ENCODE results near the gene GLYR1. TPM values are rescaled to one million over a fixed set of nuclear protein-coding genes. Genes with fewer than 3 reads are reported as not detected.

GLYR1 gene
- total and polyA plus RNA-seq, 2 of the 4 experiments (the other 2 are of a cell fraction), result 26.0 to 54.2 TPM

DNA sequence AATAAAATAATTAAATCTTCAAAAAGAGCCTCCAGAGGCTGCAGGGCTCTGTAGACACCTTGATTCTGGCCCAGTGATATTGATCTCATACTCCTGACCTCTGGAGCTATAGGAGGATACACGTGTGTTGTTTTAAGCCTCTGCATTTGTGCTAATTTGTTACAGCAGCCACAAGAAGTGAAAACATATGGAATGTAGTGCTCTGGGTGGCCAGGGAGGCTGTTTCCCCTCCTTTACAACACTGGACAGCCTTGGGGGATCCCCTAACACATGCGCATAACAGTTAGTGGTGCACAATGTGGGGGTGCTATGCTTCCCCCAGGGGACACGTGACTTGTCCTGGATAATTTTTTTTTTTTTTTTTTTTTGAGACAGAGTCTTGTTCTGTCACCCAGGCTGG is 75.4 kb downstream of the GLYR1 start:
- H3K9ac ChIP-seq (ENCODE audit: low read depth, low read length), result no peak overlapping the region
- no peak overlapping the region for H4K5ac ChIP-seq (ENCODE audit: low read depth, low read length)
- in situ Hi-C loops (cut with MboI; ENCODE audit: low sequenced_read_pairs), result no loop called here
- no peak overlapping the region for H2BK120ac ChIP-seq (ENCODE audit: low read depth, low read length)
- no peak overlapping the region for H3K56ac ChIP-seq (ENCODE audit: extremely low read depth, insufficient read depth, low read length)
- H3K23ac ChIP-seq (ENCODE audit: low read depth, low read length), result no peak overlapping the region
- POLR2A ChIA-PET (ENCODE audit: unreplicated experiment), result no interaction called here
- no peaks in the 10 kb centered on the region for H3K9me3 ChIP-seq (ENCODE audit: control insufficient read depth, insufficient read depth, low read length)
- dilution Hi-C loops (cut with HindIII; ENCODE audit: low sequenced_read_pairs, unreplicated experiment), result no loop called here
- no peaks in the 10 kb centered on the region for H3K36me3 ChIP-seq (ENCODE audit: control insufficient read depth, insufficient read depth, low read length)
- H3K79me1 ChIP-seq (ENCODE audit: low read depth in 1 of 2, low read length in 2 of 2), result peaks cover 0 to 7% of the 10 kb centered on the region in 2 experiments; a peak in 3 of 4 replicates
- DNase-seq (no peak), ATAC-seq (ENCODE audit: low read depth) (no peak)
- intact Hi-C loops (cut with micrococcal nuclease), result no loop called here
- CTCF ChIA-PET, result no interaction called here
- BruUV-seq (replicated peaks), result no TSS peak
- no peak overlapping the region for H3K4me3 ChIP-seq (ENCODE audit: insufficient read depth, low read depth, low read length)
- no peak overlapping the region for H2AK9ac ChIP-seq (replicated peaks; ENCODE audit: low read depth, low read length, poor library complexity)
- H4K8ac ChIP-seq (ENCODE audit: low read depth in 2 of 2, low read length in 2 of 2), result no peak overlapping the region
- H3K27me3 ChIP-seq (ENCODE audit: control insufficient read depth, insufficient read depth, low read length), result 0 out of 2 replicates have a peak, but pooled peaks cover 2% of the 10 kb centered on the region
- no peak overlapping the region for H3K4me2 ChIP-seq (ENCODE audit: low read depth, low read length)
- H3K18ac ChIP-seq (ENCODE audit: low read depth, low read length), result no peak overlapping the region
- TF ChIP-seq RAD21 (IDR thresholded peaks at IDR 0.05; ENCODE audit: low read length) (no peak), MAFK (IDR thresholded peaks at IDR 0.05; ENCODE audit: low read depth, low read length) (no peak), RFX5 (IDR thresholded peaks at IDR 0.05; ENCODE audit: low read depth, low read length) (no peak), MXI1 (IDR thresholded peaks at IDR 0.05; ENCODE audit: borderline replicate concordance, low read depth, low read length) (no peak), SMC3 (IDR thresholded peaks at IDR 0.05; ENCODE audit: low read depth, low read length) (no peak), BHLHE40 (IDR thresholded peaks at IDR 0.05; ENCODE audit: low read depth, low read length) (no peak), NFE2L2 (IDR thresholded peaks at IDR 0.05; ENCODE audit: low read depth, low read length) (no peak)
- TF ChIP-seq, protein P1, sequence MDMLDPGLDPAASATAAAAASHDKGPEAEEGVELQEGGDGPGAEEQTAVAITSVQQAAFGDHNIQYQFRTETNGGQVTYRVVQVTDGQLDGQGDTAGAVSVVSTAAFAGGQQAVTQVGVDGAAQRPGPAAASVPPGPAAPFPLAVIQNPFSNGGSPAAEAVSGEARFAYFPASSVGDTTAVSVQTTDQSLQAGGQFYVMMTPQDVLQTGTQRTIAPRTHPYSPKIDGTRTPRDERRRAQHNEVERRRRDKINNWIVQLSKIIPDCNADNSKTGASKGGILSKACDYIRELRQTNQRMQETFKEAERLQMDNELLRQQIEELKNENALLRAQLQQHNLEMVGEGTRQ (IDR thresholded peaks at IDR 0.05; ENCODE audit: low read depth, low read length), result no peak
- no peak overlapping the region for H2AFZ ChIP-seq (replicated peaks; ENCODE audit: low read length, poor library complexity)
- WGBS, 2 experiments (ENCODE audit: extremely low coverage in 2 of 2, insufficient read length in 1 of 2), result no CpG with 5 or more reads among the region's 3 CpGs
- no peak overlapping the region for H3K27ac ChIP-seq (ENCODE audit: insufficient read depth, low read length)
- H2BK15ac ChIP-seq (ENCODE audit: low read depth, low read length), result no peak overlapping the region
- no peak overlapping the region for H4K91ac ChIP-seq (ENCODE audit: insufficient read depth, low read depth, low read length)
- no peak overlapping the region for H3K14ac ChIP-seq (replicated peaks; ENCODE audit: low read depth, low read length)
- H3K4ac ChIP-seq (ENCODE audit: low read depth, low read length), result no peak overlapping the region
- H2AK5ac ChIP-seq (ENCODE audit: low read depth, low read length), result no peak overlapping the region
- H2BK5ac ChIP-seq (ENCODE audit: low read depth, low read length, poor library complexity, severe bottlenecking), result no peak overlapping the region
- H3K4me1 ChIP-seq (ENCODE audit: control insufficient read depth, insufficient read depth, low read length), result peaks cover 2% of the 10 kb centered on the region; the same call in 1 of the 2 replicates
- peaks cover 6% of the 10 kb centered on the region for H3K9me1 ChIP-seq (ENCODE audit: insufficient read depth, low read length)
- no peak overlapping the region for H2BK20ac ChIP-seq (ENCODE audit: low read depth, low read length)
- H4K20me1 ChIP-seq (ENCODE audit: insufficient read depth, low read length), result no peaks in the 10 kb centered on the region
